HFF-Myc (cell line): ENCODE results near the gene SH3RF1.
"Not testable (repeated sequence)": the region's sequence is repeated elsewhere in the genome, so short reads cannot be mapped to it uniquely, and the experiment has no call there.

ENCODE experiments used
- DNase-seq: peaks from one replicate; pipeline ENCODE4 v3.0.0-alpha.2; 2011; ENCODE audit warnings: low read depth; ENCODE audit errors: extremely low read depth
- H3K4me3 ChIP-seq: replicated peaks from 2 replicates; pipeline ENCODE4 v1.5.1; 2011; ENCODE audit warnings: low read depth, mild to moderate bottlenecking, control low read depth, low read length
- CTCF ChIP-seq: IDR thresholded peaks from 2 replicates; pipeline ENCODE4 v1.5.1; 2012; ENCODE audit warnings: mild to moderate bottlenecking, low read depth, low read length, control low read depth; ENCODE audit errors: missing control alignments

SH3RF1 gene

GRCh38 chr4:169208090-169208455, 62.7 kb downstream of the SH3RF1 start:
- H3K4me3 ChIP-seq = no peak overlapping the region
- no peak for DNase-seq
- no peak for TF ChIP-seq CTCF

GRCh38 chr4:169207436-169208089, 63.2 kb downstream of the SH3RF1 start:
- TF ChIP-seq CTCF = no peak
- no peak for DNase-seq
- no peak overlapping the region for H3K4me3 ChIP-seq

GRCh38 chr4:169205744-169206080, 65.0 kb downstream of the SH3RF1 start:
- DNase-seq = no peak
- H3K4me3 ChIP-seq = no peak overlapping the region
- TF ChIP-seq CTCF = no peak

GRCh38 chr4:169205075-169205743, 65.5 kb downstream of the SH3RF1 start:
- TF ChIP-seq CTCF = no peak
- no peak for DNase-seq
- no peak overlapping the region for H3K4me3 ChIP-seq

- DNase-seq = no peak
- H3K4me3 ChIP-seq = no peak overlapping the region
- no peak for TF ChIP-seq CTCF
Observed at GRCh38 chr4:169203891-169204290, 66.9 kb downstream of the SH3RF1 start.

GRCh38 chr4:169203278-169203677, 67.5 kb downstream of the SH3RF1 start:
- DNase-seq, H3K4me3 ChIP-seq: not testable (repeated sequence)

- TF ChIP-seq CTCF = no peak
- DNase-seq = no peak
- no peak overlapping the region for H3K4me3 ChIP-seq
Observed at GRCh38 chr4:169202878-169203277, 67.9 kb downstream of the SH3RF1 start.
